Neural progenitor cell (in vitro differentiated cells): ENCODE measurements around the gene ZNF414.

Experiments
- EZH2phosphoT487 ChIP-seq: fragments of 200-600 bp; sonication (generic); IDR thresholded peaks from 2 replicates; pipeline ENCODE4 v1.6.1; 2017; ENCODE audit warnings: antibody characterized with exemption
- TF ChIP-seq, protein P1 (sequence below): fragments of 200-600 bp; sonication (generic); IDR thresholded peaks from 2 replicates; pipeline ENCODE4 v1.5.1; 2017; ENCODE audit warnings: antibody characterized with exemption, mild to moderate bottlenecking

DNA sequence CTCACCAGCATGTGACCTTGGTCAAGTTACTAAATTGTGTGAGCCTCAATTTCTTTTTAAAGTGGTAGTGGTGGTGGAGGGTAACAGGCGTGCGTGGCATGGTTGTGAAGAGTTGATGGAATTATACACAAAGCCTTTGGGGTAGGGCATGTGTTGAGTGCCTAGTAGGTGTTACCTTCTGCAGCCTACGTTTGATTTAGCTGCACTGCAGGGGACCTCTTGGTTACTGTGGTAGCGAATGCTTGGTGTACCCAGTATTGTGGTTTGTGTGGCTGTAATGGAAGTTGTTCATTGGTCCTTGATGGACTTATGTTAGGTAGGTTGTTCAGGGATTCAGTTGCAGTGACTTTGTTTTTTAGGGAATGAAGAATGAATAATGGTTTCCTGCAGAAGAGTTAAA lies 36.1 kb downstream of the ZNF414 start:
- TF ChIP-seq, protein P1, sequence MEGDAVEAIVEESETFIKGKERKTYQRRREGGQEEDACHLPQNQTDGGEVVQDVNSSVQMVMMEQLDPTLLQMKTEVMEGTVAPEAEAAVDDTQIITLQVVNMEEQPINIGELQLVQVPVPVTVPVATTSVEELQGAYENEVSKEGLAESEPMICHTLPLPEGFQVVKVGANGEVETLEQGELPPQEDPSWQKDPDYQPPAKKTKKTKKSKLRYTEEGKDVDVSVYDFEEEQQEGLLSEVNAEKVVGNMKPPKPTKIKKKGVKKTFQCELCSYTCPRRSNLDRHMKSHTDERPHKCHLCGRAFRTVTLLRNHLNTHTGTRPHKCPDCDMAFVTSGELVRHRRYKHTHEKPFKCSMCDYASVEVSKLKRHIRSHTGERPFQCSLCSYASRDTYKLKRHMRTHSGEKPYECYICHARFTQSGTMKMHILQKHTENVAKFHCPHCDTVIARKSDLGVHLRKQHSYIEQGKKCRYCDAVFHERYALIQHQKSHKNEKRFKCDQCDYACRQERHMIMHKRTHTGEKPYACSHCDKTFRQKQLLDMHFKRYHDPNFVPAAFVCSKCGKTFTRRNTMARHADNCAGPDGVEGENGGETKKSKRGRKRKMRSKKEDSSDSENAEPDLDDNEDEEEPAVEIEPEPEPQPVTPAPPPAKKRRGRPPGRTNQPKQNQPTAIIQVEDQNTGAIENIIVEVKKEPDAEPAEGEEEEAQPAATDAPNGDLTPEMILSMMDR: no peak
- TF ChIP-seq EZH2phosphoT487: no peak
